Measurements from ENCODE around the gene JARID2.

The JARID2 gene

DNA sequence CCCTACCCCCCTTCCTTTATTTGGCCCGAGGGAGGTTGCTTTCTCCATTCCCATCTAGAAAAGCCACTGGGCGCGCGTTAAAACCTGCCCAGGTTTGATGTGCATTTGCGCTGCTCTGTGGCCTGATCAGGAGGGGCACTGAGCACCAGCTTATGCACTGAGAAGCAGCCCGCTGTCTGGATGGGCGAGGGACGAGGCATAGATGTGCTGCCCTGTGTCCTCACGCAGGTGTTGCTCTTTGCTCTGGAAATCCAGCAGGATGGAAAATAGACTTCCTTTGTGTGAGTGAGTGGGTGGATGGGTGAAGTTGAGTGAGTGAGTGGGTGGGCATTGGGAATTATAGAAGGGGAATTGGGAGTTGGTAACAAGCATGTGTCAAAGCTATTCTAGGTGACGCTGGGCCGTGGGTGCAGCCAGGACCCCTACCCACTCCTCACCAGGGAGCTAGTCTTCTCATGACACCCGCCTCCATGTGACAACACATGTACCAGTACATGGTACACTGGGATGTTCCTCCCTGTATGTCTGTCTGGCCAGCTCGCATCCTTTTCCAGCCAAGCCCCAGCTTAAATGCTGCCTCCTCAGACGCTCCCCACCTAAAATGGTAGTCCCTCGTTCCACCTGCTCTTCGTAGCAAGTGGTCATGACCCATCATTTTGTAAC, 254.3 kb downstream of the JARID2 start:
- no peak for DNase-seq

DNA sequence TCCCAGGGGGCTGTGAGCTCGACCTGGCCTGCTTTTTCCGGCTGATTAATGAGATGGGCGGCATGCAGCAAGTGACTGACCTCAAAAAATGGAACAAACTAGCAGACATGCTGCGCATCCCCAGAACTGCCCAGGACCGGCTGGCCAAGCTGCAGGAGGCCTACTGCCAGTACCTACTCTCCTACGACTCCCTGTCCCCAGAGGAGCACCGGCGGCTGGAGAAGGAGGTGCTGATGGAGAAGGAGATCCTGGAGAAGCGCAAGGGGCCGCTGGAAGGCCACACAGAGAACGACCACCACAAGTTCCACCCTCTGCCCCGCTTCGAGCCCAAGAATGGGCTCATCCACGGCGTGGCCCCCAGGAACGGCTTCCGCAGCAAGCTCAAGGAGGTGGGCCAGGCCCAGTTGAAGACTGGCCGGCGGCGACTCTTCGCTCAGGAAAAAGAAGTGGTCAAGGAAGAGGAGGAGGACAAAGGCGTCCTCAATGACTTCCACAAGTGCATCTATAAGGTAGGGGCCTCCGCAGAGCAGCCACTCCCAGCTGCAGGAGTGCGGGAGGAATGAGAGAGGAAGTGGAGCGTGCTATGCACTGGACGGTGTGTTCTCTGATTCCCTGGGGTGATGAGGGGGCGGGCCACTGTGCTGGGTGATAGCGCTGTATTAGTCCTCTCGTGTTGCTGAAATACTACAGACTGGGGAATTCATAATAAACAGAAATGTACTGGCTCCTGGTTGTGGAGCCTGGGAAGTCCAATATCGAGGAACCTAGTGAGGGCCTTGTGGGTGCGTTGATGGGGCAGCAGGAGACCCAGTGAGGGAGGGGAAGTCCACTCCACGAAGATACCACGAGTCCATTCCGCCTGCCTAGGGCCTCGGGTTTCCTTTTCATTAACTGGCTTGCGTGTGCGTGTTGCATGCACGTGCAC, 255.3 kb downstream of the JARID2 start:
- DNase-seq, result no peak

GRCh38 chr6:15501826-15502445, 256.1 kb downstream of the JARID2 start:
- DNase-seq, result no peak

DNA sequence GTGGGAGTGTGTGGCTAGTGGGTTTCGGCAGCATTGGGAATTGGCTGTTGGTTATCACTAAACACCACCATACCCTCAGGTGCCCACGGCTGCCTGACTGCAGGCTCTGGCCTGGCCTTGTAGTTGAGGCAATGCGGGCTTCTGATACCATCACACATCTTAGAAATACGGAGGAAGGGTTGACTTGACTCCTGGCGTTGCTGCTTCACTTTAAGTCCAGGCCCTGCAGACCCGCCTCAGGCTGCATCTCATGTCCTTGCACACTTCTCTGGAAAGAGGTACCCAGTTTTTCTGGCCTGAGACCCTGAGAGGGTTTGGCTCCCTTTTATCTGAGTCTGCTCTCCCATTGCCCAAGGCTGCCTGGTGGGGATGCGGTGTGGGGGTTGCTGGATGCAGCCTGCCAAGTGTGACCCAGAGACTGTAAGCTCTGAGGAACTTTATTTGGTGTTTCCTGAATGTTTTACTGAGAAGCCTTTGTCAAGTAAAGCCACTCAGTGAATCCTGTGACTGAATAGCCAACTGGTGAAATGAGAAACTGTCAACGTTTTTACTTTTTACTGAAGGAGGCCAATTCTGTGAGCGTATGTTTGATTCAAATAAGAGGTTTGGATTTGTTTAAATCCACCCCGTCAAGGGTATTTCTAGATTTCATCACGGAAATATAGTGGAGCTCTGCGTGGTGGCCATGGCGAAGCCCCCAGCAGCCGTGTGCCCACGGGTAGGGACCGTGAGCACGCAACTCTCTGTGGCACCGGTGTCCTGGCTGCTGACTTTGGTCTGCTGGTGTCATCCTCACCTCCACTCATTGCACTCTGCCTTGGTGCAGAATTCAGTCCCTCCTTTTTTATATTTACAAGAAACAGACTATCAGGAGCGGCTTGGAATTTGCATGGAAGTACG, 256.8 kb downstream of the JARID2 start:
- no peak for DNase-seq

DNA sequence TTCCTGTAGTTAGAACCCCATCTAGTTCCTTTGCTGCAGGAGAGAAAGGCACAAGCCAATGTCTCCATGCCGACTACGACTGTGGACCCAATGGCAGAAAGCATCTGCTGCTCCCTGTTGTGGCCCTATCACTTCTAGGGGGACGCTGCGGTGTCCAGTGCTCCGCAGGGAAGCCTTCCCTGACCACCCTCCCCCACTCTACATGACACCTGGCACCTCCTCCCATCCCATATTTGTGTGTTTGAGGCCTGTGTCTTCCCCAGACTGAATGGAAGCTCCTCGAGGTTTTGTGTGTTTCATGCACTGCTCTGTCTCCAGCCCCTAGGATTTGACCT, 257.4 kb downstream of the JARID2 start:
- DNase-seq, result no peak

DNA sequence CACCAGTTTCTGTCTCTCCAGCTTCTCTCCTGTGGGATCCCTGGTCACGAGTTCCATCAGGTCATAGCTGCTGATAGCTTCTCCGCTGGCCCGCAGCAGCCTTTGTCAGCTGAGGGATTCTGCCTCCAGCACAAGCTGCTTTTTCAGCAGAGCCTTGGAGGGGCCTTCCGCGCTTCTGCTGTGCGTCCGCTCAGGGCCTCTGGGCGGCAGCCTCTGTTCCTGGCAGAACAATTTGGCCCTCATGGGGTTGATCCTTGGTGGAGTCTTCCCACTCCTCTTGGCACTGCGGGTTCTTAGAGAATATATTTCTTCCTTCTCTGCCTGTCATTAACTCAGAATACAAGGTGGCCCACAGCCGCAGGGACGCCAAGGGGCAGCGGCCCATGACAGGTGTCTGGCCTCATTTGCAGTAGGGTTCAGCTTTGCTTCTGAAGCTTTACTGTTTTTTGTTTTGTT, 258.2 kb downstream of the JARID2 start:
- DNase-seq, result no peak

- peak; percentile 45 for DNase-seq
Observed at GRCh38 chr6:15504581-15505350, 258.9 kb downstream of the JARID2 start.

- DNase-seq, result no peak
Observed at GRCh38 chr6:15505463-15505918, 259.6 kb downstream of the JARID2 start.

GRCh38 chr6:15506066-15506465, 260.2 kb downstream of the JARID2 start:
- no peak for DNase-seq

DNA sequence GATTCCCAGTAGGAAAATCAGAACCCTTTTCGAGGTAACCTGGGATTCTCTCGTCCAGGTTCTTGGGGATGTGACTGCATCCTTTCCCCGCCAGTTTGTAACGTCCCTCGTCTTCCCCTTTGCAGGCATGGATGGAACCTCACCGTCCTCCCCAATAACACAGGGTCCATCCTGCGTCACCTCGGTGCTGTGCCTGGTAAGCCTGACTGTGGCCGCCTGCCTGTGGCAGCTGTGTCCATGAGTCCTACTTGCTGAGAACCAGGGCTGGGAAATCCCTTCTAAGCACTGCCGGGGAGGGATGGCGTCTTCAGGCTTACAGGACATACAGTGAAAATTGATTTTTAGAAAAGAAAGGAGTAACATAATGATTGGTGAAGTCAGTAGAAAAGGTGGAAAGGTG, 261.4 kb downstream of the JARID2 start:
- no peak for DNase-seq

DNA sequence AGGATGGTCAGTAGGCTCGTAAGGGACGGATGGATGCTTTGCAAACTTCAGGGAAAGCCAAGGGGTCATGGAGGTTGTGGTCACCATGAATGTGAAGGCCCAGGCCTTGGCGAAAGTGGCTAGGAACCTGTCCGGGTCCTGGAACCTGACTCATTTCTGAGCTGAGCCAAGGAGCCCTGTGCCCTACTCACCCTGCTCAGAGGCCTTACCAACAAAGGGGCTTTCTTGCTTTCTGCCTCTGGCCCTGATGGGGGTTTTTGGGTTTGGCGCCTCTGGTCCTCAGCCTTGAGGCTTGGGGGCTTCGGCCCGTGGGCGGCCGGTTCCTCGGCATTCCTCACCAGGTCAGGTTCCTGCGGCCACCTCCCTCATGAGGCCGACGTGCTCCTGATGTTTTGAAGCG, 261.9 kb downstream of the JARID2 start:
- no peak for DNase-seq

- no peak for DNase-seq
Observed at GRCh38 chr6:15508441-15508871, 262.6 kb downstream of the JARID2 start.

DNA sequence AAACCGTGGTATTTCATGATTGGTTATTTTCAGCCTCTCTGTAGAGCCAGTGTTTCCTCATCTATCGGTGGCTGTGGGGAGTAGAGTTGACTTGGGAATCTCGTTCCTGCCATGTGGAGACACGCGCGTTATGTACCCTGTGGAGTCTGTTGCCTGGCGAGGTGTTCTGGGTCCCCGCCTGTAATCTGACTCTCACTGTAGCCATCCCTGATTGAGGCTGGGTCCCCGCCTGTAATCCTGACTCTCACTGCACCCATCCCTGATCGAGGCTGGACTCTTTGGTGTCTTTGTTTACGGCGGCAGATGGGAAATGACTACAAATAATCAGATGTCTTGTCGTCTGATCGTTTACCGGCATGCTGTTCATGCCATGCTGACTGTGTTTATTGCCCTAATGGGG, 263.1 kb downstream of the JARID2 start:
- no peak for DNase-seq

GRCh38 chr6:15509335-15509933, 263.6 kb downstream of the JARID2 start:
- DNase-seq, result no peak

- DNase-seq, result no peak
Observed at GRCh38 chr6:15510121-15510520, 264.3 kb downstream of the JARID2 start.

DNA sequence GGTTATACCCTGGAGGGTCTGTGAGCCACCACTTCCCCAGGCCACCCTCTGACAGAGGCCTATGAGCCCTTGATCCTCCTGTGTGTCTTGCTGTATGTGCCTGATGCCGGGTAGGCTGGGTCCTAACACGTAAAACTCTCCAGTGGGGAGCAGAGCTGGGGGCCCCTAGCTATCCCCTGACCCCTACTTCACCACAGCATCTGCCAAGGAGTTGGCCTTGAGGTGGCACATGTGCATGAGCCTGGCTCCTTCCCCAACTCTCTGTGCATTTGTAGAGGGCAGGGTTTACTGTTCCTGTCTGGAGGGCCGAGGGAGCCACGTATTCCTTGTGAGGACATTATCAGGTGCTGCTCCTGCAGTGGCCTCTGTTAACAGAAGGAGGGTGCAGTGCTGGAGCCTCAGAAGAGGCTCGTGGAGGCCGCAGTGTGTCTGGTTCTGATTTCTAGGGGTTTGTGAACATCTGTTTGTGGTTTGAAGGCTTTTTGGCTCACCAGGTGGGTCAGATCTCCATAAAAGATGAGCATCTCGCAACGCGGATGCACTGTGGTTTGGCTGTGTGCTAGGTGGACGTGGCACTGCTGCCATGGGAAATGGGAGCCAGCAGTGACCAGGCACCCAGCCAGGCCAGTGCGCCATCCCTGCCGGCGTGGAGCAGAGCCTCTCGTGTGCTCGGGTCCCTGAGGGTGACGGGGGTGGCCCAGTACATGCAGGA, 264.8 kb downstream of the JARID2 start:
- no peak for DNase-seq

- no peak for DNase-seq
Observed at GRCh38 chr6:15511248-15512125, 265.6 kb downstream of the JARID2 start.

GRCh38 chr6:15512126-15512525, 266.3 kb downstream of the JARID2 start:
- DNase-seq, result no peak

GRCh38 chr6:15512721-15513120, 266.9 kb downstream of the JARID2 start:
- DNase-seq, result no peak
